Measurements from ENCODE around the gene EARS2. TPM values are rescaled to one million over a fixed set of nuclear protein-coding genes. Genes with fewer than 3 reads are reported as not detected.
A peak's percentile ranks its signal among the peaks of the same experiment; 100 is the strongest.

EARS2 gene
- total RNA-seq, 4 donors from 2014 or later = 13.8 to 37.4 (median 28.0) TPM

- TF ChIP-seq CTCF (IDR thresholded peaks at IDR 0.05) = no peak
- no peak for TF ChIP-seq POLR2A (IDR thresholded peaks at IDR 0.05)
- H3K4me1 ChIP-seq = peaks cover 0 to 38% (median 27%) of the 10 kb centered on the region in 4 donors
- no peaks in the 10 kb centered on the region for H3K36me3 ChIP-seq
- no peaks in the 10 kb centered on the region for H3K27me3 ChIP-seq
- peak overlapping the region; percentile 13 to 93 (median 41) for H3K27ac ChIP-seq
- peak in 2 of 3 donors; percentile 73 to 74 for DNase-seq
- H3K9me3 ChIP-seq = no peaks in the 10 kb centered on the region
- peak overlapping the region in 1 of 4 donors; percentile 21 for H3K4me3 ChIP-seq
These were observed 52.5 kb downstream of the EARS2 start for GRCh38 chr16:23504453-23505179.

- Histone ChIP-seq H3K9me3 (no peaks in the 10 kb centered on the region), H3K4me1 (peaks cover 0 to 37% (median 28%) of the 10 kb centered on the region in 4 donors), H3K27ac (peak overlapping the region in 3 of 4 donors; percentile 24 to 93 (median 58)), H3K4me3 (no peak overlapping the region), H3K27me3 (no peaks in the 10 kb centered on the region), H3K36me3 (no peaks in the 10 kb centered on the region)
- no peak for DNase-seq
- TF ChIP-seq POLR2A (IDR thresholded peaks at IDR 0.05) = no peak
- TF ChIP-seq CTCF (IDR thresholded peaks at IDR 0.05) = no peak
These were observed 53.1 kb downstream of the EARS2 start for GRCh38 chr16:23504076-23504452.

GRCh38 chr16:23502466-23502865, 54.7 kb downstream of the EARS2 start:
- Histone ChIP-seq H3K9me3 (no peaks in the 10 kb centered on the region), H3K27me3 (no peaks in the 10 kb centered on the region), H3K27ac (no peak overlapping the region), H3K4me3 (no peak overlapping the region), H3K4me1 (peaks cover 0 to 44% (median 22%) of the 10 kb centered on the region in 4 donors), H3K36me3 (no peaks in the 10 kb centered on the region)
- DNase-seq = no peak
- no peak for TF ChIP-seq CTCF (IDR thresholded peaks at IDR 0.05)
- no peak for TF ChIP-seq POLR2A (IDR thresholded peaks at IDR 0.05)

GRCh38 chr16:23501291-23501690, 55.9 kb downstream of the EARS2 start:
- no peak overlapping the region for H3K27ac ChIP-seq
- DNase-seq = no peak
- H3K4me3 ChIP-seq = no peak overlapping the region
- no peaks in the 10 kb centered on the region for H3K9me3 ChIP-seq
- H3K27me3 ChIP-seq = no peaks in the 10 kb centered on the region
- H3K36me3 ChIP-seq = no peaks in the 10 kb centered on the region
- no peak for TF ChIP-seq POLR2A (IDR thresholded peaks at IDR 0.05)
- TF ChIP-seq CTCF (IDR thresholded peaks at IDR 0.05) = no peak
- peaks cover 0 to 52% (median 24%) of the 10 kb centered on the region in 4 donors for H3K4me1 ChIP-seq

- no peak overlapping the region for H3K4me3 ChIP-seq
- no peaks in the 10 kb centered on the region for H3K9me3 ChIP-seq
- no peak for TF ChIP-seq POLR2A (IDR thresholded peaks at IDR 0.05)
- no peak for TF ChIP-seq CTCF (IDR thresholded peaks at IDR 0.05)
- H3K36me3 ChIP-seq = peaks cover 0 to under 1% (median 0%) of the 10 kb centered on the region in 3 donors
- no peaks in the 10 kb centered on the region for H3K27me3 ChIP-seq
- H3K27ac ChIP-seq = no peak overlapping the region
- no peak for DNase-seq
- H3K4me1 ChIP-seq = peaks cover 0 to 49% (median 21%) of the 10 kb centered on the region in 4 donors
These were observed 56.3 kb downstream of the EARS2 start for GRCh38 chr16:23500862-23501225.
